HCT116 (cell line): ENCODE results near the gene AP3D1. TPM values are rescaled to one million over a fixed set of nuclear protein-coding genes. Genes with fewer than 3 reads are reported as not detected.

Source experiments
- ATAC-seq: fragments of 200-7000 bp; cut with Tn5 transposase; 2 replicates; pipeline ENCODE4 v1.9.1; 2020; ENCODE audit warnings: mild to moderate bottlenecking, moderate library complexity
- BruUV-seq: library from RNA; stranded (reverse); fragments of 400-500 nt; replicated peaks from 2 replicates; lab custom pipeline; 2021; lab: Mats Ljungman, UMichigan
- CTCF ChIA-PET: fragments of 300-600 bp; sonication (Branson Sonifier 250); formaldehyde crosslinking; loops from one replicate; lab custom pipeline; 2021; ENCODE audit warnings: antibody characterized with exemption; lab: Charles Lee
- POLR2A ChIA-PET: fragments of 300-600, 350-600 bp; sonication (Branson Sonifier 250); formaldehyde crosslinking; loops from one replicate; lab custom pipeline; 2021; ENCODE audit warnings: antibody characterized with exemption; lab: Charles Lee
- RAD21 ChIA-PET, 2 experiments: fragments of 300-600 bp; sonication (Branson Sonifier 250); formaldehyde crosslinking; loops; one replicate each; lab custom pipeline; 2023; ENCODE audit warnings: low total read pairs in 2 of 2; ENCODE audit not compliant: uncharacterized antibody in 2 of 2, unreplicated experiment in 2 of 2, low non-redundant PET in 1 of 2; lab: Charles Lee
- DNase-seq: peaks from one replicate; pipeline ENCODE4 v3.0.0-alpha.2; 2010; ENCODE audit warnings: low read depth, low spot score
- H2AFZ ChIP-seq: fragments of 200-600 bp; shearing (Covaris generic), sonication (generic); 2 replicates; pipeline ENCODE4 v1.6.1; 2017; ENCODE audit warnings: low read depth, mixed run types, mixed read lengths, antibody characterized with exemption, low read length; ENCODE audit not compliant: poor library complexity, severe bottlenecking
- H3K27ac ChIP-seq: 2 replicates; pipeline ENCODE4 v1.5.1; 2012; ENCODE audit warnings: low read depth, low read length
- H3K27me3 ChIP-seq: fragments of 200-600 bp; sonication (generic); 2 replicates; pipeline ENCODE4 v1.6.1; 2016; ENCODE audit warnings: mixed run types, low read length, mixed read lengths; ENCODE audit not compliant: insufficient read depth
- H3K36me3 ChIP-seq, 2 experiments: fragments of 200-500 bp in 1 of 2; fragments of 200-600 bp in 1 of 2; sonication (Bioruptor generic) in 1 of 2; sonication (generic) in 1 of 2; 2 replicates each; pipeline versions ENCODE4 v1.5.1 to v1.6.1; 2014 to 2016; ENCODE audit warnings: low read length in 2 of 2, inconsistent platforms in 1 of 2, mixed read lengths in 1 of 2, mixed run types in 1 of 2; ENCODE audit not compliant: insufficient read depth in 2 of 2, control insufficient read depth in 1 of 2
- H3K4me1 ChIP-seq, 2 experiments: fragments of 200-600 bp in 1 of 2; sonication (generic) in 1 of 2; 2 replicates each; pipeline versions ENCODE4 v1.5.1 to v1.6.1; 2012 to 2017; ENCODE audit warnings: low read length in 2 of 2, inconsistent platforms in 1 of 2, mild to moderate bottlenecking in 1 of 2, mixed read lengths in 1 of 2, mixed run types in 1 of 2, moderate library complexity in 1 of 2; ENCODE audit not compliant: insufficient read depth in 2 of 2, control insufficient read depth in 1 of 2
- H3K4me2 ChIP-seq: fragments of 200-600 bp; sonication (generic); 2 replicates; pipeline ENCODE4 v1.6.1; 2017; ENCODE audit warnings: mixed run types, low read length, mixed read lengths
- H3K4me3 ChIP-seq, 2 experiments: fragments of 200-600 bp in 1 of 2; sonication (generic) in 1 of 2; replicated peaks in 1 of 2; 2 replicates each; pipeline ENCODE4 v1.5.1; 2011 to 2016; ENCODE audit warnings: low read length in 2 of 2, control low read depth in 1 of 2, low read depth in 1 of 2, mild to moderate bottlenecking in 1 of 2, mixed read lengths in 1 of 2, mixed run types in 1 of 2
- H3K79me2 ChIP-seq: fragments of 200-600 bp; sonication (generic); 2 replicates; pipeline ENCODE4 v1.6.1; 2017; ENCODE audit warnings: mild to moderate bottlenecking, mixed run types, low read length, moderate library complexity, mixed read lengths; ENCODE audit not compliant: insufficient read depth
- H3K9ac ChIP-seq: fragments of 200-600 bp; sonication (generic); 2 replicates; pipeline ENCODE4 v1.6.1; 2016; ENCODE audit warnings: low read length, mixed read lengths
- H3K9me2 ChIP-seq: fragments of 200-600 bp; sonication (generic), shearing (Covaris generic); 2 replicates; pipeline ENCODE4 v1.6.1; 2017; ENCODE audit warnings: mixed run types, mild to moderate bottlenecking, moderate library complexity; ENCODE audit not compliant: insufficient read depth
- H3K9me3 ChIP-seq, 2 experiments: fragments of 200-500 bp in 1 of 2; fragments of 200-600 bp in 1 of 2; sonication (Bioruptor generic) in 1 of 2; sonication (generic) in 1 of 2; 2 replicates each; pipeline ENCODE4 v1.6.1; 2014 to 2017; ENCODE audit warnings: low read length in 2 of 2, mixed read lengths in 2 of 2, inconsistent platforms in 1 of 2, low read depth in 1 of 2, mild to moderate bottlenecking in 1 of 2, mixed run types in 1 of 2, moderate library complexity in 1 of 2; ENCODE audit not compliant: control insufficient read depth in 1 of 2, insufficient read depth in 1 of 2
- H4K20me1 ChIP-seq: fragments of 200-600 bp; sonication (generic), shearing (Covaris generic); 2 replicates; pipeline ENCODE4 v1.6.1; 2017; ENCODE audit warnings: mixed run types, mild to moderate bottlenecking, moderate library complexity; ENCODE audit not compliant: insufficient read depth
- ATF3 ChIP-seq: IDR thresholded peaks from 2 replicates; pipeline ENCODE4 v1.6.1; 2012
- CTCF ChIP-seq, 3 experiments: fragments of 200-600 bp in 1 of 3; sonication (generic) in 1 of 3; IDR thresholded peaks in 2 of 3; conservative IDR thresholded peaks in 1 of 3; 2 replicates each; pipeline ENCODE4 v1.5.1; 2012 to 2017; ENCODE audit warnings: low read depth in 2 of 3, low read length in 2 of 3, antibody characterized with exemption in 1 of 3, borderline replicate concordance in 1 of 3, control low read depth in 1 of 3, mild to moderate bottlenecking in 1 of 3, mixed read lengths in 1 of 3, mixed run types in 1 of 3, moderate library complexity in 1 of 3; ENCODE audit not compliant: insufficient read depth in 1 of 3
- ELF1 ChIP-seq: IDR thresholded peaks from 2 replicates; pipeline ENCODE4 v1.6.1; 2012; ENCODE audit warnings: low read depth, borderline replicate concordance
- EZH2 ChIP-seq: fragments of 200-600 bp; sonication (generic); IDR thresholded peaks from 2 replicates; pipeline ENCODE4 v1.6.1; 2017; ENCODE audit warnings: antibody characterized with exemption, mixed run types
- EZH2phosphoT487 ChIP-seq: fragments of 200-600 bp; IDR thresholded peaks from 2 replicates; pipeline ENCODE4 v1.6.1; 2018; ENCODE audit warnings: antibody characterized with exemption, borderline replicate concordance
- FOSL1 ChIP-seq: IDR thresholded peaks from 2 replicates; pipeline ENCODE4 v1.6.1; 2012; ENCODE audit warnings: low read depth
- MAX ChIP-seq: IDR thresholded peaks from 2 replicates; pipeline ENCODE4 v1.6.1; 2012
- POLR2AphosphoS5 ChIP-seq: IDR thresholded peaks from 2 replicates; pipeline ENCODE4 v1.6.1; 2011; ENCODE audit warnings: mild to moderate bottlenecking, low read depth, low read length, moderate library complexity
- RAD21 ChIP-seq: IDR thresholded peaks from 2 replicates; pipeline ENCODE4 v1.6.1; 2012; ENCODE audit warnings: low read depth, mild to moderate bottlenecking
- SIN3A ChIP-seq: IDR thresholded peaks from 2 replicates; pipeline ENCODE4 v1.6.1; 2012; ENCODE audit warnings: low read depth
- SRF ChIP-seq: IDR thresholded peaks from 2 replicates; pipeline ENCODE4 v1.6.1; 2012; ENCODE audit warnings: low read depth
- TCF7L2 ChIP-seq: IDR thresholded peaks from 2 replicates; pipeline ENCODE4 v1.7.0; 2011; ENCODE audit warnings: borderline replicate concordance, inconsistent platforms; ENCODE audit not compliant: insufficient read depth, insufficient read length; ENCODE audit errors: extremely low read depth
- YY1 ChIP-seq: IDR thresholded peaks from 2 replicates; pipeline ENCODE4 v1.6.1; 2011; ENCODE audit warnings: low read length, low read depth, moderate library complexity, mild to moderate bottlenecking; ENCODE audit not compliant: insufficient replicate concordance; ENCODE audit errors: extremely low read depth
- ZBTB33 ChIP-seq: IDR thresholded peaks from 2 replicates; pipeline ENCODE4 v1.6.1; 2011; ENCODE audit warnings: mild to moderate bottlenecking, low read length, moderate library complexity; ENCODE audit not compliant: insufficient replicate concordance; ENCODE audit errors: extremely low read depth
- ZFX ChIP-seq: fragments of 450-650 bp; IDR thresholded peaks from 2 replicates; pipeline ENCODE4 v1.6.1; 2017
- ZNF274 ChIP-seq: fragments of 200-500 bp; sonication (Bioruptor generic); IDR thresholded peaks from 2 replicates; pipeline ENCODE4 v1.6.1; 2014; ENCODE audit warnings: mild to moderate bottlenecking, low read depth, low read length, inconsistent platforms
- intact Hi-C: fragments of 100-400 bp; cut with micrococcal nuclease; formaldehyde crosslinking; loops from 2 replicates; pipeline ENCODE4 v1.10.0; 2022
- total RNA-seq: library from RNA; stranded (reverse); gene quantifications from one replicate; pipeline ENCODE4 v1.2.1, GENCODE V29; 2021; ENCODE audit not compliant: unreplicated experiment

AP3D1 gene
- total RNA-seq, 1 experiment from 2014 or later, result 137 TPM

GRCh38 chr19:2097886-2098327 is 53.5 kb downstream of the AP3D1 start:
- DNase-seq, result no peak
- Histone ChIP-seq H3K79me2 (peaks cover 18% of the 10 kb centered on the region), H3K27me3 (no peaks in the 10 kb centered on the region), H3K4me1 (peaks cover 11 to 24% of the 10 kb centered on the region in 2 experiments), H3K9me3 (no peaks in the 10 kb centered on the region), H3K4me3 (no peak overlapping the region), H3K9ac (no peak overlapping the region), H2AFZ (no peak overlapping the region), H3K27ac (no peak overlapping the region), H4K20me1 (no peaks in the 10 kb centered on the region), H3K36me3 (peaks cover 7 to 19% of the 10 kb centered on the region in 2 experiments; a peak in 3 of 4 replicates), H3K9me2 (no peaks in the 10 kb centered on the region), H3K4me2 (no peak overlapping the region)
- ChIA-PET POLR2A (no interaction called here), CTCF (no interaction called here), RAD21 (no interaction called here)
- ATAC-seq, result no peak
- intact Hi-C loops, result no loop called here
- BruUV-seq, result no TSS peak
- TF ChIP-seq EZH2phosphoT487 (no peak), ZBTB33 (no peak), EZH2 (no peak), RAD21 (no peak), YY1 (no peak), ELF1 (no peak), ATF3 (no peak), ZNF274 (no peak), FOSL1 (no peak), POLR2AphosphoS5 (no peak), TCF7L2 (no peak), CTCF (IDR thresholded peaks at IDR 0.05 in 2 of 3, conservative IDR thresholded peaks at IDR 0.05 in 1 of 3; ENCODE audit: borderline replicate concordance in 1 of 3, insufficient read depth in 1 of 3, low read depth in 2 of 3, low read length in 2 of 3) (no peak), SIN3A (no peak), ZFX (no peak), MAX (no peak), SRF (no peak)
